H1 (cell line): ENCODE results near the gene CLDN14. TPM values are rescaled to one million over a fixed set of nuclear protein-coding genes. Genes with fewer than 3 reads are reported as not detected.

Source experiments
- CTCF ChIA-PET: fragments of 300-600 bp; sonication (Branson Sonifier 250); formaldehyde crosslinking; loops from one replicate; lab custom pipeline; 2021; ENCODE audit not compliant: partially characterized antibody; lab: Charles Lee
- POLR2A ChIA-PET: fragments of 300-600 bp; sonication (Branson Sonifier 250); formaldehyde crosslinking; loops from one replicate; lab custom pipeline; 2021; ENCODE audit warnings: inconsistent platforms; ENCODE audit not compliant: partially characterized antibody; lab: Charles Lee
- DNase-seq, 2 experiments: peaks; one replicate each; pipeline versions ENCODE4 v3.0.0 to v3.0.0-alpha.2; 2010 to 2022; ENCODE audit warnings: low spot score in 2 of 2, low read depth in 1 of 2, mixed read lengths in 1 of 2
- FAIRE-seq: peaks from 2 replicates; lab custom pipeline; 2011; peaks lifted over from hg19 to GRCh38; lab: Jason Lieb, UNC
- H2AFZ ChIP-seq: 2 replicates; pipeline ENCODE4 v1.8.1; 2012; ENCODE audit warnings: low read length, inconsistent platforms
- H2AK5ac ChIP-seq: 2 replicates; pipeline ENCODE4 v1.6.1; 2013; ENCODE audit warnings: low read depth, low read length
- H2BK120ac ChIP-seq: replicated peaks from 2 replicates; pipeline ENCODE3; 2013; ENCODE audit warnings: low read depth, low read length, inconsistent platforms
- H2BK12ac ChIP-seq: 2 replicates; pipeline ENCODE4 v1.6.1; 2013; ENCODE audit warnings: low read depth, low read length
- H2BK15ac ChIP-seq: 2 replicates; pipeline ENCODE4 v1.6.1; 2013; ENCODE audit warnings: low read length
- H2BK20ac ChIP-seq: 2 replicates; pipeline ENCODE4 v1.6.1; 2013; ENCODE audit warnings: low read length
- H2BK5ac ChIP-seq: 2 replicates; pipeline ENCODE4 v1.6.1; 2013; ENCODE audit warnings: low read depth, low read length
- H3K14ac ChIP-seq: 2 replicates; pipeline ENCODE4 v1.6.1; 2013; ENCODE audit warnings: inconsistent platforms; ENCODE audit not compliant: insufficient read length
- H3K18ac ChIP-seq: 2 replicates; pipeline ENCODE4 v1.6.1; 2013; ENCODE audit warnings: low read length; ENCODE audit errors: extremely low read depth
- H3K23ac ChIP-seq: 2 replicates; pipeline ENCODE4 v1.6.1; 2013; ENCODE audit warnings: inconsistent platforms; ENCODE audit not compliant: insufficient read length
- H3K23me2 ChIP-seq: 2 replicates; pipeline ENCODE4 v1.6.1; 2013; ENCODE audit warnings: low read depth, low read length
- H3K27ac ChIP-seq: 2 replicates; pipeline ENCODE4 v1.6.1; 2011; ENCODE audit warnings: low read depth, low read length, inconsistent platforms
- H3K27me3 ChIP-seq, 4 experiments: replicated peaks in 1 of 4; 1 replicate in 1 of 4; 2 replicates in 3 of 4; pipeline versions ENCODE4 v1.6.1 to v1.8.1; 2011 to 2013; ENCODE audit warnings: low read length in 3 of 4, mild to moderate bottlenecking in 3 of 4, inconsistent platforms in 2 of 4, mixed read lengths in 2 of 4, moderate library complexity in 1 of 4; ENCODE audit not compliant: control insufficient read depth in 3 of 4, insufficient read depth in 3 of 4; ENCODE audit errors: extremely low read depth in 1 of 4
- H3K36me3 ChIP-seq, 4 experiments: 2 replicates each; pipeline versions ENCODE4 v1.6.1 to v1.8.1; 2011 to 2013; ENCODE audit warnings: mild to moderate bottlenecking in 4 of 4, low read length in 3 of 4, moderate library complexity in 2 of 4, control low read depth in 1 of 4, inconsistent platforms in 1 of 4; ENCODE audit not compliant: insufficient read depth in 4 of 4, control insufficient read depth in 2 of 4
- H3K4ac ChIP-seq: replicated peaks from 2 replicates; pipeline ENCODE3; 2013; ENCODE audit warnings: low read length, low read depth, mixed read lengths, inconsistent platforms; ENCODE audit not compliant: insufficient read length
- H3K4me1 ChIP-seq, 4 experiments: replicated peaks in 1 of 4; 1 replicate in 1 of 4; 2 replicates in 3 of 4; pipeline versions ENCODE4 v1.6.1 to v1.8.1; 2011 to 2013; ENCODE audit warnings: low read length in 3 of 4, inconsistent platforms in 2 of 4, mixed read lengths in 1 of 4; ENCODE audit not compliant: insufficient read depth in 4 of 4, control insufficient read depth in 3 of 4
- H3K4me2 ChIP-seq, 2 experiments: 2 replicates each; pipeline versions ENCODE4 v1.6.1 to v1.8.1; 2011 to 2013; ENCODE audit warnings: low read depth in 2 of 2, low read length in 2 of 2, control low read depth in 1 of 2, inconsistent platforms in 1 of 2, mild to moderate bottlenecking in 1 of 2; ENCODE audit not compliant: insufficient read depth in 1 of 2
- H3K4me3 ChIP-seq, 4 experiments: fragments of 200-600, 300-600 bp in 1 of 4; sonication (generic), shearing (Covaris generic), sonication (Bioruptor Twin) in 1 of 4; 2 replicates each; pipeline versions ENCODE4 v1.5.1 to v1.8.1; 2011 to 2016; ENCODE audit warnings: low read length in 4 of 4, low read depth in 3 of 4, control low read depth in 2 of 4, inconsistent platforms in 2 of 4, mild to moderate bottlenecking in 2 of 4, mixed read lengths in 1 of 4, moderate library complexity in 1 of 4; ENCODE audit not compliant: insufficient read depth in 2 of 4; ENCODE audit errors: extremely low read depth in 1 of 4
- H3K56ac ChIP-seq: replicated peaks from 2 replicates; pipeline ENCODE3; 2013; ENCODE audit warnings: low read depth, mild to moderate bottlenecking, mixed read lengths, low read length, inconsistent platforms; ENCODE audit not compliant: insufficient read length
- H3K79me1 ChIP-seq: 2 replicates; pipeline ENCODE4 v1.6.1; 2013; ENCODE audit warnings: low read depth, low read length, control low read depth
- H3K79me2 ChIP-seq, 2 experiments: 2 replicates each; pipeline versions ENCODE4 v1.6.1 to v1.8.1; 2012 to 2013; ENCODE audit warnings: low read length in 2 of 2, mild to moderate bottlenecking in 2 of 2, inconsistent platforms in 1 of 2; ENCODE audit not compliant: insufficient read depth in 2 of 2, control insufficient read depth in 1 of 2
- H3K9ac ChIP-seq, 4 experiments: replicated peaks in 1 of 4; 1 replicate in 1 of 4; 2 replicates in 3 of 4; pipeline versions ENCODE4 v1.6.1 to v1.8.1; 2011 to 2013; ENCODE audit warnings: low read depth in 3 of 4, low read length in 3 of 4, control low read depth in 2 of 4, mild to moderate bottlenecking in 2 of 4, moderate library complexity in 2 of 4, inconsistent platforms in 1 of 4; ENCODE audit errors: extremely low read depth in 1 of 4
- H3K9me3 ChIP-seq, 2 experiments: 2 replicates each; pipeline versions ENCODE4 v1.6.1 to v1.8.1; 2012 to 2013; ENCODE audit warnings: mild to moderate bottlenecking in 2 of 2, moderate library complexity in 2 of 2, control low read depth in 1 of 2, inconsistent platforms in 1 of 2, low read depth in 1 of 2, low read length in 1 of 2, mixed read lengths in 1 of 2; ENCODE audit not compliant: insufficient read depth in 2 of 2
- H4K20me1 ChIP-seq, 2 experiments: replicated peaks in 1 of 2; 2 replicates each; pipeline versions ENCODE3 to v1.8.1; 2011 to 2013; ENCODE audit warnings: inconsistent platforms in 2 of 2, low read length in 2 of 2, mild to moderate bottlenecking in 1 of 2; ENCODE audit not compliant: insufficient read depth in 2 of 2, control insufficient read depth in 1 of 2
- H4K5ac ChIP-seq: 2 replicates; pipeline ENCODE4 v1.6.1; 2013; ENCODE audit warnings: low read length, low read depth, mixed read lengths, inconsistent platforms; ENCODE audit not compliant: insufficient read length
- H4K8ac ChIP-seq: 2 replicates; pipeline ENCODE4 v1.8.0; 2013; ENCODE audit warnings: mild to moderate bottlenecking, moderate library complexity, low read length, inconsistent platforms; ENCODE audit not compliant: insufficient read depth; ENCODE audit errors: extremely low read depth
- H4K91ac ChIP-seq: replicated peaks from 2 replicates; pipeline ENCODE3; 2013; ENCODE audit warnings: low read length, mixed read lengths, inconsistent platforms; ENCODE audit not compliant: insufficient read length
- EP300 ChIP-seq, 2 experiments: IDR thresholded peaks; 1 replicate in 1 of 2; 2 replicates in 1 of 2; pipeline ENCODE4 v1.6.1; 2011 to 2012; ENCODE audit warnings: low read depth in 2 of 2, low read length in 2 of 2, mild to moderate bottlenecking in 2 of 2, borderline replicate concordance in 1 of 2, inconsistent platforms in 1 of 2, moderate library complexity in 1 of 2
- JUN ChIP-seq: IDR thresholded peaks from 2 replicates; pipeline ENCODE4 v1.6.1; 2011; ENCODE audit warnings: low read depth, mild to moderate bottlenecking, improper control_type of control experiment, low read length
- KDM1A ChIP-seq: fragments of 200-600, 300-600 bp; sonication (generic); IDR thresholded peaks from 2 replicates; pipeline ENCODE4 v1.7.1; 2016; ENCODE audit warnings: mild to moderate bottlenecking, low read length, borderline replicate concordance
- POU5F1 ChIP-seq: IDR thresholded peaks from 2 replicates; pipeline ENCODE4 v1.6.1; 2011; ENCODE audit warnings: low read depth, mild to moderate bottlenecking, low read length, moderate library complexity
- SIRT6 ChIP-seq: IDR thresholded peaks from one replicate; pipeline ENCODE4 v1.7.1; 2012; ENCODE audit warnings: low read length, inconsistent platforms
- SIX5 ChIP-seq: IDR thresholded peaks from 2 replicates; pipeline ENCODE4 v1.6.1; 2011; ENCODE audit warnings: mild to moderate bottlenecking, low read depth, low read length
- SP1 ChIP-seq: IDR thresholded peaks from 2 replicates; pipeline ENCODE4 v1.6.1; 2011; ENCODE audit warnings: low read depth, low read length
- TCF12 ChIP-seq: IDR thresholded peaks from 2 replicates; pipeline ENCODE4 v1.6.1; 2011; ENCODE audit warnings: low read depth, mild to moderate bottlenecking, low read length
- TEAD4 ChIP-seq: IDR thresholded peaks from 2 replicates; pipeline ENCODE4 v1.6.1; 2012; ENCODE audit warnings: low read depth, low read length, inconsistent platforms, mixed read lengths
- YY1 ChIP-seq: IDR thresholded peaks from 2 replicates; pipeline ENCODE4 v1.6.1; 2011; ENCODE audit warnings: low read depth, mild to moderate bottlenecking, low read length
- WGBS, 2 experiments: shearing (Covaris generic) in 1 of 2; methylation state at CpG; one replicate each; pipeline versions ENCODE4 v1.1.6 to v1.1.7; 2013 to 2015; ENCODE audit warnings: low lambda C conversion rate in 2 of 2, mixed read lengths in 2 of 2, inconsistent platforms in 1 of 2, low coverage in 1 of 2, missing lambda C conversion rate in 1 of 2; ENCODE audit not compliant: insufficient replicate concordance in 2 of 2, insufficient coverage in 1 of 2, insufficient read length in 1 of 2; ENCODE audit errors: extremely low coverage in 1 of 2, missing lambda C conversion rate in 1 of 2; 5-methylcytosine and 5-hydroxymethylcytosine counted together
- polyA plus RNA-seq, 7 experiments: library from polyadenylated mRNA; depleted of rRNA in 3 of 7; stranded (reverse) in 5 of 7; unstranded in 2 of 7; fragments of >200 nt in 5 of 7; fragments of 200-250 nt in 2 of 7; gene quantifications; 1 replicate in 5 of 7; 2 replicates in 1 of 7; 4 replicates in 1 of 7; pipeline versions ENCODE4 v1.2.1 to v1.2.3, GENCODE V29; 2011 to 2013; ENCODE audit warnings: missing spikeins in 2 of 7, mixed read lengths in 2 of 7
- total RNA-seq: library from RNA; stranded (reverse); fragmentation: NEBNext Ultra II Directional; extraction: Animal tissue kit (Norgen Biotek cat#: 25700); gene quantifications from 2 replicates; pipeline ENCODE4 v1.2.1, GENCODE V29; 2021
- TF ChIP-seq, protein P1 (sequence below): IDR thresholded peaks from 2 replicates; pipeline ENCODE4 v1.6.1; 2012; ENCODE audit warnings: inconsistent platforms
- TF ChIP-seq, protein P2 (sequence below): IDR thresholded peaks from 2 replicates; pipeline ENCODE4 v1.6.1; 2011; ENCODE audit warnings: low read depth, mild to moderate bottlenecking, low read length; ENCODE audit not compliant: insufficient read depth

The CLDN14 gene
- total and polyA plus RNA-seq, 2 of the 8 experiments (the other 6 are each of a cell fraction or from before 2014, with no cell fraction given): 0.08 TPM; not detected in 1

DNA sequence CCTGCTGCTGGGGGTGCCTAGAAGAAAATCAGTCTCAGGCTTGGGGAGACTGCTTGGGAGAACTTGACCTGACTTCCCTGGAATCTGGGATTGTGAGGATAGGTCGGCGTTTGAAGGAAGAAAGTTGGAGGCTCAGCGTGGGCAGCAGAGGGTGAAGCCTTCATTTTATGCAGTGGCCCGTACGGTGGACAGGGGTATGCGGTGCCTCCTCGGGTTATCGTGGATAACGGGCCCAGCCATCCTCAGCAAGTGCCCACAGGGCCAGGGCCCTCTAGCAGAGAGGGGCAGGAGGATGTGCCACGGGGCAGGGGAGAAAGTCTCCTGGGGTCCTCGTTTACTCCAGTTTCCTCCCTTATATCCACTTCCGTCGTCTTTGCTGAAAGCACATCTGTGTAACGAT is 60.7 kb downstream of the CLDN14 start:
- Histone ChIP-seq H3K27me3 (no peaks in the 10 kb centered on the region), H3K9ac (no peak overlapping the region), H2BK15ac (no peak overlapping the region), H3K27ac (no peak overlapping the region), H2BK12ac (no peak overlapping the region), H2BK20ac (no peak overlapping the region), H4K20me1 (no peaks in the 10 kb centered on the region), H3K4me3 (no peak overlapping the region), H2AFZ (no peak overlapping the region), H3K4me2 (no peak overlapping the region), H4K8ac (no peak overlapping the region), H3K4me1 (peaks cover 0 to 4% (median 4%) of the 10 kb centered on the region in 4 experiments; a peak in 4 of 7 replicates), H4K91ac (no peak overlapping the region), H2BK5ac (no peak overlapping the region), H3K9me3 (no peaks in the 10 kb centered on the region), H4K5ac (no peak overlapping the region), H3K36me3 (peaks cover 0 to 9% (median 7%) of the 10 kb centered on the region in 4 experiments; a peak in 3 of 8 replicates), H3K23ac (no peak overlapping the region), H3K56ac (no peak overlapping the region), H3K18ac (no peak overlapping the region), H3K79me1 (no peaks in the 10 kb centered on the region)
- POLR2A ChIA-PET: no interaction called here
- FAIRE-seq: no peak
- no peak for DNase-seq
- CTCF ChIA-PET: interaction anchor here (0.7 to 3.2 kb wide), 12 partner anchors 9 to 273 kb away, joined by 3 to 16 read pairs (median 3); no protein-coding TSS in a partner anchor
- no peak for TF ChIP-seq SIRT6
- TF ChIP-seq, protein P1, sequence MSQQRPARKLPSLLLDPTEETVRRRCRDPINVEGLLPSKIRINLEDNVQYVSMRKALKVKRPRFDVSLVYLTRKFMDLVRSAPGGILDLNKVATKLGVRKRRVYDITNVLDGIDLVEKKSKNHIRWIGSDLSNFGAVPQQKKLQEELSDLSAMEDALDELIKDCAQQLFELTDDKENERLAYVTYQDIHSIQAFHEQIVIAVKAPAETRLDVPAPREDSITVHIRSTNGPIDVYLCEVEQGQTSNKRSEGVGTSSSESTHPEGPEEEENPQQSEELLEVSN: no peak
- TF ChIP-seq, protein P2, sequence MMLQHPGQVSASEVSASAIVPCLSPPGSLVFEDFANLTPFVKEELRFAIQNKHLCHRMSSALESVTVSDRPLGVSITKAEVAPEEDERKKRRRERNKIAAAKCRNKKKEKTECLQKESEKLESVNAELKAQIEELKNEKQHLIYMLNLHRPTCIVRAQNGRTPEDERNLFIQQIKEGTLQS: no peak
- TF ChIP-seq TEAD4: no peak
- TF ChIP-seq SP1: no peak
- no peak for TF ChIP-seq EP300 (IDR thresholded peaks at IDR 0.05; ENCODE audit: borderline replicate concordance in 1 of 2, low read depth in 2 of 2, low read length in 2 of 2)
- TF ChIP-seq KDM1A: no peak
- TF ChIP-seq JUN: no peak
- no peak for TF ChIP-seq YY1
- no peak for TF ChIP-seq TCF12
- no peak for TF ChIP-seq POU5F1
- no peak for TF ChIP-seq SIX5
- TF ChIP-seq, all 59 proteins: peak for 0
- H3K4ac ChIP-seq: no peak overlapping the region
- no peak overlapping the region for H2BK120ac ChIP-seq
- no peak overlapping the region for H2AK5ac ChIP-seq
- 91% methylated on average over 14 of the region's 14 CpGs; no CpG with 5 or more reads in 1 of the 2 experiments for WGBS, 2 experiments
- no peaks in the 10 kb centered on the region for H3K23me2 ChIP-seq
- H3K14ac ChIP-seq: no peak overlapping the region
- no peaks in the 10 kb centered on the region for H3K79me2 ChIP-seq
